ENCODE data around the gene HLA-C.
"Not testable (repeated sequence)": the region's sequence is repeated elsewhere in the genome, so short reads cannot be mapped to it uniquely, and the experiment has no call there.

Gene HLA-C

GRCh38 chr6:31268836-31269235 lies 3.1 kb downstream of the HLA-C start:
- DNase-seq, result peak in 1 of 2 donors; percentile 32

DNA sequence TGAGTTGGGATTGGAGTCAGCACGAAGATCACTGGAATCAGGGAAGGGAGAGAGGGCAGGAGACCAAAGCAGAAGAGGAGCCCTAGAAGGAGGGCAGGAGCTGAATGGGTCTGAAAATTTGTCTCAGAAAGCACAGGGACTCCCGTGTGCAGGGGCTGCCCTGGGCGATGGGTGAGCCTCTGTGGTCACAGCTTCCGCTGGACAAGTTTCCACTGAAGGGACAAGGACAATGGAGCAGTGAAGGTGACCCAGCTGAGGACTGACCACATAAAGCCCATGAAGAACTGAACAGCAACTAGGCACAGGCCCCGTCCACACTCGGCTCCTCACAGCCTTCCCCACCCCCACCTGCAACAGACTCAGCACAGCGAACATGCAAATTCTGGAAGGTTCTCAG lies 3.5 kb downstream of the HLA-C start:
- no peak for DNase-seq

GRCh38 chr6:31267651-31268368 lies 4.1 kb downstream of the HLA-C start:
- peak; percentile 37 to 56 for DNase-seq

GRCh38 chr6:31266567-31267360 lies 5.1 kb downstream of the HLA-C start:
- DNase-seq, result peak in 1 of 2 donors; percentile 46

DNA sequence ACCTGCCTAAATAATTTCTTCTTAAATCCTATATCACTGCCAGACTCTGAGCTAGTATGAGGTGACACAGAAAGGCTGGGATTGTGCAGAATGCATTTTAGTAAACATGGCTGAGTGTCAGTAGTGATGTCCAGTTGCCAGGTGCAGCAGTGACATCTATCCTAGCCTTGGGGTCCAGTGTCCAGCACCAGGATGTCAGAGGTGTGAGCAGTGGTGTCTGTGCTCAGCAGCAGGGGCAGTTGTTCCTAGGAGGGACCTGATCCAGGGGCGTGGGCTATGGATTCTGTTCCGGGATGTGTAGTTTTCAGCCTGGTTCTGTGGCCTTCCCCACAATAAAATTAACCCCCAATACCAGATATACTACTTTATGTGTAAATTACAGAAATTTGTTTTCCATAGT lies 6.0 kb downstream of the HLA-C start:
- DNase-seq, result peak in 1 of 2 donors; percentile 40

DNA sequence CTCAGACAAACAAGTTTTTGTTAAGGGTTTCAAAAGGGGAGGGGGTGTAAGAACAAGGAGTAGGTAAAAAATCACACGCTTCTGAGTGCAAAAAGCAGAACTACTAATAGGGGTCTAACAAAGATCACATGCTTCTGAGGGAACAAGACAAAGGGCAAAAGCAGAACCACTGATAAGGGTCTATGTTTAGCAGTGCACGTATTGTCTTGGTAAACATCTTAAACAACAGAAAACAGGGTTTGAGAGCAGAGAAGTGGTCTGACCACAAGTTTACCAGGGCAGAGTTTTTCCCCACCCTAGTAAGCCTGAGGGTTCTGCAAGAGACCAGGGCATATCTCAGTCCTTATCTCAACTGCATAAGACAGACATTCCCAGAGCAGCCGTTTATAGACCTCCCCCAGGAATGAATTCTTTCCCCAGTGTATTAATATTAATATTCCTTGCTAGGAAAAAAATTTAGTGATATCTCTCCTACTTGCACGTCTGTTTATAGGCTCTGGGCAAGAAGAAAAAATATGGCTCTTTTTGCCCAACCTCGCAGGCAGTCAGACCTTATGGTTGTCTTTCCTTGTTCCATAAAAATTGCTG lies 8.5 kb downstream of the HLA-C start:
- DNase-seq, result not testable (repeated sequence)

GRCh38 chr6:31259995-31260394 lies 11.9 kb downstream of the HLA-C start:
- peak; percentile 21 to 48 for DNase-seq

DNA sequence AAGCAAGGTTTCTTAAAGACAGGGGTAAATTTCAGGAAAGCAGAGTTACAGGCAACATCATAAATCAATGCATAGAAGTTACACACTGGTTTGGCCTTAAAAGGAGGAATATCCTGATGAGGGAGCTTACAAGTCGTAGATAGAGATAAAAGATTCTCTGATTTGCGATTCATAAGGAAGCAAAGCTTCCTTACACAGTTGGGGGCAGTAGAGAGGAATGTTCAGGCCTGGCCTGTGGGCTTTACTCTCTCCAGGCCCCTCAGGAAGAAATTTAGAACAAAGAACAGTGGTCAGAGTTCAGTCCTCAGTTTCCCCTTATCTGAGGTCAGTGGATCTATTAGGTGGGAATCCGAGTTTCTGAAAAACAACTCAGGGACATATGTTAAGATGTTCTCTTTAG lies 19.3 kb downstream of the HLA-C start:
- no peak for DNase-seq

DNA sequence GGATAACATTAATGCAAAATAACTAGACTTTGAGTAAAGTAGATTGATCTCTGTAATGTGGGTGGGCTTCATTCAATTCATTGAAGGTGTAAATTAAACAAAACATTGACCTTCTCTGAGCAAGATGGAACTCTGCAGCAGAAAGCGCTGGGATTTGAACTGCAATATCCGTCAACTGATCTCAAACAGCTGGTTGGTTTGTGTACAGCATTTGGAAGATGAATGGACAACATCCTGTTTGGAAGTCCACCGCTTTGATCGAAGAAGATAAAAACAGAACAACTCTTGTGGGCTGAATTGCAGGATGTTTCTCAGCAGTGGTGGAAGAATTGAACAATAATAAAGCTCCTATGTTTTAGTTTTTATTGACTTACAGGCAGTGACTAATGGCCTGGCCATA lies 20.6 kb downstream of the HLA-C start:
- DNase-seq, result no peak

DNA sequence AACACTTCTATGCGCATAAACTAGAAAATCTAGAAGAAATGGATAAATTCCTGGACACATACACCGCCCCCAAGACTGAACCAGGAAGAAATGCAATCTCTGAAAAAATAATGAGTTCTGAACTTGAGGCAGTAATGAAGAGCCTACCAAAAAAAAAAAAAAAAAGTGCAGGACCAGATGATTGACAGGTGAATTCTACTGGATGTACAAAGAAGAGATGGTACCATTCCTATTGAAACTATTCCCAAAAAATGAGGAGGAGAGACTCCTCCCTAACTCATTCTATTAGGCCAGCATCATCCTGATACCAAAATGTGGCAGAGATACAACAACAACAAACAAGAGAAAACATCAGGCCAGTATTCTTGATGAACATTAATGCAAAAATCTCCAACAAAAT lies 22.7 kb downstream of the HLA-C start:
- no peak for DNase-seq

DNA sequence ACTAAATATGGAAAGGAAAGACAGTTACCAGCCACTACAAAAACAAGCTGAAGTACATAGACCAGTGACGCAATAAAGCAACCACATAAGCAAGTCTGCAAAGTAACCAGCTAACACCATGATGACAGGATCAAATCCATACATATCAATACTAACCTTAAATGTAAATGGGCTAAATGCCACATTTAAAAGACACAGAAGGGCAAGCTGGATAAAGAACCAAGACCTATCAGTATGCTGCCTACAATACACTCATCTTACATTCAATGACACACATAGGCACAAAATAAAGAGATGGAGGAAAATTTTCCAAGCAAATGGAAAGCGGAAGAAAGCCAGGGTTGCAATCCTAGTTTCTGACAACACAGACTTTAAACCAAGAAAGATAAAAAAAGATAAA lies 24.1 kb downstream of the HLA-C start:
- DNase-seq, result no peak

DNA sequence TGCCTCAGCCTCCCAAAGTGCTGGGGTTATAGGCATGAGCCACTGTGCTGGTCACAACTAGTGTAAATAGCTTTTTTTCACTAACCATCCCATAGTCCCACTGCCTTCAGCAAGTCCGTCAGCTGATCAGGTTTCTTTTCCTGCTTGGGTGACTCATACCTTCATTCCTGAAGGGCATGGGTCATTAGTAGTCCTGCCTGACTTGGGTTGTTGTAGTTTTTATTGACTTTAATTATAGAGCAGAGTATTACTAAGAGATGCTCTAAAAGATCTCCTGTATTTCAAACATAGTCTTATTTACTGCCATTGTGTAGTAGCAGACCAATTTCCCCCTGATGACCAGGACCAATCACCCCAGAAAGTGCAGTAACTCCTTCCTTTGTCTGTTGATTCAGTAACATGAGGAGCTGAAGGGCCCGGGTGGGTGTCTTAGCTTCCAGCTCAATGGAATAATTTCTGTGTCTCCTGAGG lies 25.8 kb downstream of the HLA-C start:
- DNase-seq, result no peak

DNA sequence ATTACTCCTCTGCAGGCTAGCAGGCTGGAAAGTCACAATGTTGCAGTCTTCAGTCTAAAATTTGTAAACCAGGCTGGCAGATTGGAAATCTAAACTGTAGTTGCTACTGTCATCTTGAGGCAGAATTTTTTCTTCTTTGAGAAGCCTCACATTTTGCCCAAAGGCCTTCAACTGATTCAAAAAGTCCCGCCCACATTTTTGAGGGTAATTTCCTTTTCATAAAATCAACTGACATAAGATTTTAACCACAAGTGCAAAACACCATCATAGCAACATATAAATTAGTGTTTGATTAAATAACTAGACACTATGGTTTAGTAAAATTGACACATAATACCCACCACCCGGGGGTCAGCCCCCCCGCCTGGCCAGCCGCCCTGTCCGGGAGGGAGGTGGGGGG lies 28.4 kb downstream of the HLA-C start:
- DNase-seq, result peak in 1 of 2 donors; percentile 58

- DNase-seq, result no peak
These were observed 32.0 kb downstream of the HLA-C start for GRCh38 chr6:31239854-31240253.

GRCh38 chr6:31234101-31234500 lies 37.8 kb downstream of the HLA-C start:
- not testable (repeated sequence) for DNase-seq

GRCh38 chr6:31228476-31228875 lies 43.4 kb downstream of the HLA-C start:
- DNase-seq, result no peak

GRCh38 chr6:31227143-31227542 lies 44.7 kb downstream of the HLA-C start:
- no peak for DNase-seq

DNA sequence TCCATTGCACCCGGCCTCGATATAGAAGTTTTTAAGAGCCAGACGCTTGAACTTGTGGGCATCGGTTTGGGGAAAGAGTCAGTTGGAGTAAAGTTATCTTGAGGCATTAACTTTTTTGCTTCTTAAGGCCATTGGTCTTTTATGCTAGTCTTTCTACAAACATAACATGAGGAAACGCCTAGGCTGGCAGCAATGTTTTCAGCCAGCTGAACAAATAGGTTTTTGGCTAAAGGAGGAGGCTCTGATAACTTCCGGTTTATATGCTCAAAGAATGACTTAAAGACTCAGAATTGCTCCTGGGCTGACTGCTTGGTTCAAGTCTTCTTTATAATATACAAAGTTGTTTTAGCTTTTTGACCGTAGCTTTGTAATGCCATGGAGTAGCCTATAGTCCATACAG lies 46.2 kb downstream of the HLA-C start:
- no peak for DNase-seq

GRCh38 chr6:31222496-31222895 lies 49.4 kb downstream of the HLA-C start:
- DNase-seq, result no peak

Measured in CD4-positive, alpha-beta T cell treated with Interleukin-4 for 1 hour (primary cell).